Naive thymus-derived CD8-positive, alpha-beta T cell (primary cell): Measurements from ENCODE around the gene MED26. TPM values are rescaled to one million over a fixed set of nuclear protein-coding genes. Genes with fewer than 3 reads are reported as not detected.
"Not testable (repeated sequence)": the region's sequence is repeated elsewhere in the genome, so short reads cannot be mapped to it uniquely, and the experiment has no call there.

ENCODE experiments used
- ATAC-seq, 2 donors: fragments of 150-1000 bp; cut with Tn5 transposase in 1 of 2; sonication (Bioruptor Pico), chemical (Tn5 transposase) in 1 of 2; 1 replicate in 1 of 2; 2 replicates in 1 of 2; pipeline ENCODE4 v1.10.0; 2021; ENCODE audit warnings: mild to moderate bottlenecking in 2 of 2, moderate library complexity in 2 of 2
- POLR2A ChIA-PET: fragments of 350-600 bp; sonication (Branson Sonifier 250); formaldehyde crosslinking; loops from one replicate; lab custom pipeline; 2021; ENCODE audit warnings: antibody characterized with exemption; lab: Charles Lee
- DNase-seq, 10 donors: peaks; one replicate each; pipeline versions ENCODE4 v3.0.0 to v3.0.0-alpha.2; 2020 to 2022
- H3K27ac Mint-ChIP-seq, 10 donors: one replicate each; pipeline ENCODE4 v1.8.0; 2020 to 2022; ENCODE audit warnings: mild to moderate bottlenecking in 10 of 10, mixed read lengths in 10 of 10, moderate library complexity in 4 of 10, inconsistent platforms in 1 of 10
- H3K27me3 Mint-ChIP-seq, 5 donors: one replicate each; pipeline ENCODE4 v1.8.0; 2021 to 2022; ENCODE audit warnings: mixed read lengths in 5 of 5
- H3K36me3 Mint-ChIP-seq, 3 donors: one replicate each; pipeline ENCODE4 v1.8.0; 2020 to 2022; ENCODE audit warnings: mixed read lengths in 3 of 3, mild to moderate bottlenecking in 2 of 3, inconsistent platforms in 1 of 3
- H3K4me1 Mint-ChIP-seq, 4 donors: one replicate each; pipeline ENCODE4 v1.8.0; 2021 to 2022; ENCODE audit warnings: mixed read lengths in 4 of 4
- H3K4me3 Mint-ChIP-seq, 10 donors: one replicate each; pipeline ENCODE4 v1.8.0; 2020 to 2022; ENCODE audit warnings: mild to moderate bottlenecking in 10 of 10, mixed read lengths in 10 of 10, moderate library complexity in 6 of 10, inconsistent platforms in 1 of 10
- H3K9me3 Mint-ChIP-seq, 9 donors: one replicate each; pipeline ENCODE4 v1.8.0; 2020 to 2022; ENCODE audit warnings: mixed read lengths in 9 of 9, mild to moderate bottlenecking in 3 of 9, inconsistent platforms in 1 of 9, moderate library complexity in 1 of 9
- polyA plus RNA-seq, 3 donors: library from polyadenylated mRNA; unstranded; fragments of 300-500 nt; fragmentation: Illumina TruSeq; gene quantifications; one replicate each; pipeline ENCODE4 v1.2.3, GENCODE V29; 2021
- total RNA-seq, 8 experiments: library from RNA in 2 of 8; stranded (reverse) in 2 of 8; gene quantifications; one replicate each; pipeline ENCODE4 v1.2.3 and lab custom pipeline; 2021 to 2026

Gene MED26
- total and polyA plus RNA-seq, 5 experiments from 2014 or later = 2.7 to 18.5 (median 3.9) TPM

DNA sequence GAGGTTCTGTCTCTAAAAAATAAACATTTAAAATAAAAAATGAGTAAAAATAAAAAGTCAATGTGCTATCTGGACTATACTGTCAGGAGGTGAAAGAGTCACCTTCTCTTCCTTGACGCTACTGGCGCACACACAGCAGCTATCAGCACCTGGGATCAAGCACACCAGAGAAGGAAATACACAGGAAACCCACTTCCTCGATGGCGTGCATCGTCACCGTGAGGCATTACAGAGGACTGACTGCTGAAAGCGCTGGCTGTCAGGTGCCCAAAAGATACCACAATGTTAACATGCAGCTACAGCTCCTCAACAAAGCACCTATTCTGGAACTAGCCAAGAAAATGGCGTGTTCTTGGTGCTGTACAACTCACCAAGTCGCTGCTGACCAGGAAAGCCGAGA, 61.8 kb downstream of the MED26 start:
- peak overlapping the region; percentile 95 to 100 (median 99) for H3K27ac Mint-ChIP-seq
- peaks cover 4 to 55% (median 26%) of the 10 kb centered on the region in 3 donors for H3K36me3 Mint-ChIP-seq
- peak overlapping the region; percentile 59 to 93 (median 86) for H3K4me3 Mint-ChIP-seq
- peaks cover 6 to 49% (median 27%) of the 10 kb centered on the region in 4 donors for H3K4me1 Mint-ChIP-seq
- ATAC-seq = peak; percentile 99
- DNase-seq = peak; percentile 58 to 94 (median 86)
- no peaks in the 10 kb centered on the region for H3K9me3 Mint-ChIP-seq
- H3K27me3 Mint-ChIP-seq = no peaks in the 10 kb centered on the region
- POLR2A ChIA-PET = interaction anchor here (1.1 to 2.2 kb wide), 8 partner anchors 12 to 94 kb away, joined by 4 to 17 read pairs (median 5); partner anchors contain the start of genes MED26 and SMIM7

DNA sequence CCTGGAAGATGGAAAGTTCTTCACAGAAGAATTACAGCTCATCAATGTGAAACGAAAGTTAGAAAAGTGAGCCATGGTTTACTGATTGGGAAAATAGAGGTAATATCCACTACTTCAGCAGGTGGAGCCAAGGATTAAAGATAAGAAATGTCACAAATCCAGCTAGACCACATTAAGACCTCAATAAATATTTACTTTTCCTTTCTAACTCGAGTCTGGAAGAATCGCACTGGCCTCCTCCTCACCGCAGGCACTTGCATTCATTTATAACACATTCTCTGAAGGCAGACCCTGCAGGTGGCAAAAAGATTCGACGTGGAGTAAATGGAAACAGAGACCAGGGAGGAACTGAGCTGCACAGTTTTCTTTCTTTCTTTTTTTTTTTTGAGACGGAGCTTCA, 63.2 kb downstream of the MED26 start:
- POLR2A ChIA-PET = interaction anchor here (1.0 to 1.1 kb wide), 2 partner anchors 16 to 22 kb away, joined by 3 read pairs; no protein-coding TSS in a partner anchor
- no peaks in the 10 kb centered on the region for H3K27me3 Mint-ChIP-seq
- peaks cover 4 to 59% (median 30%) of the 10 kb centered on the region in 3 donors for H3K36me3 Mint-ChIP-seq
- peak overlapping the region in 6 of 10 donors; percentile 16 to 45 (median 23) for H3K4me3 Mint-ChIP-seq
- DNase-seq (no peak), ATAC-seq (no peak)
- H3K4me1 Mint-ChIP-seq = peaks cover 6 to 37% (median 20%) of the 10 kb centered on the region in 4 donors
- peak overlapping the region in 7 of 10 donors; percentile 11 to 100 (median 85) for H3K27ac Mint-ChIP-seq
- H3K9me3 Mint-ChIP-seq = no peaks in the 10 kb centered on the region

DNA sequence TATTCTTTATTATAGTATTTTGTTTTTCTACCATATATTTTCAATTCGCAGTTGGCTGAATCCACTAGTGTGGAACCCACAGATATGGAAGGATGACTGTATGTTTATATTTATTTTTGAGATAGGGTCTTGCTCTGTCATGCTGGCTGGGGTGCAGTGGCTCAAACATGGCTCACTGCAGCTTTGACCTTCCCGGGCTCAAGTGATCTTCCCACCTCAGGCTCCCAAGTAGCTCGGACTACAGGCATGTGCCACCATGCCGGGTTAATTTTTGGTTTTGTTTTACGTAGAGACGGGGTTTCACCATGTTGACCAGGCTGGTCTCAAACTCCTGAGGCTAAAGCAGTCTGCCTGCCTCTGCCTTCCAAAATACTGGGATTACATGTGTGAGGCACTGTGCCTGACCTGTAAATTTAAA, 65.4 kb downstream of the MED26 start:
- no peak overlapping the region for H3K4me3 Mint-ChIP-seq
- H3K9me3 Mint-ChIP-seq = no peaks in the 10 kb centered on the region
- POLR2A ChIA-PET = no interaction called here
- peaks cover 4 to 63% (median 30%) of the 10 kb centered on the region in 3 donors for H3K36me3 Mint-ChIP-seq
- DNase-seq (no peak), ATAC-seq (no peak)
- H3K27ac Mint-ChIP-seq = peak overlapping the region in 1 of 10 donors; percentile 66
- peaks cover 6 to 26% (median 17%) of the 10 kb centered on the region in 4 donors for H3K4me1 Mint-ChIP-seq
- H3K27me3 Mint-ChIP-seq = no peaks in the 10 kb centered on the region

DNA sequence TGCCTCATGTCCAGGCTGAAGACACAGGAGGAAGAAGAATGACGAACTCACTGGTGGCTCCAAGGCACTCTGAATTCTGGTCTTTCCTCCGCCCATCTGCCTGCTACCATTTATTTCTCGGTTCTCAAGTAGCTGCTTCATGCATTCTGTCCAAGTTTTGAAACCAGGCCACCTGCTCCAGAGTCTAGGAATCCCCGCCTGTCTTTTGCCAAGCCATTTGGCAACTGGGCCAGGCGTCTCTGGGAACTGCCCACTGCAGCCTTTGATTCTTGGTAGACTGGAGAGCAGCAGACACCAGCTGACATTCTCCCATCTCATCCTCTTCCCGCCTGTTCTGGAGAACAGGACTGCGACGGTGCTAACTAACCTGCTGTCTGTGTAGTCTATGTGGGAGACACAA, 66.6 kb downstream of the MED26 start:
- H3K4me1 Mint-ChIP-seq = peaks cover 3 to 19% (median 9%) of the 10 kb centered on the region in 4 donors
- no peaks in the 10 kb centered on the region for H3K9me3 Mint-ChIP-seq
- ATAC-seq (no peak), DNase-seq (no peak)
- peaks cover 3 to 66% (median 27%) of the 10 kb centered on the region in 3 donors for H3K36me3 Mint-ChIP-seq
- H3K4me3 Mint-ChIP-seq = peak overlapping the region in 1 of 10 donors; percentile 4
- H3K27me3 Mint-ChIP-seq = no peaks in the 10 kb centered on the region
- peak overlapping the region in 4 of 10 donors; percentile 15 to 75 (median 34) for H3K27ac Mint-ChIP-seq
- POLR2A ChIA-PET = no interaction called here

DNA sequence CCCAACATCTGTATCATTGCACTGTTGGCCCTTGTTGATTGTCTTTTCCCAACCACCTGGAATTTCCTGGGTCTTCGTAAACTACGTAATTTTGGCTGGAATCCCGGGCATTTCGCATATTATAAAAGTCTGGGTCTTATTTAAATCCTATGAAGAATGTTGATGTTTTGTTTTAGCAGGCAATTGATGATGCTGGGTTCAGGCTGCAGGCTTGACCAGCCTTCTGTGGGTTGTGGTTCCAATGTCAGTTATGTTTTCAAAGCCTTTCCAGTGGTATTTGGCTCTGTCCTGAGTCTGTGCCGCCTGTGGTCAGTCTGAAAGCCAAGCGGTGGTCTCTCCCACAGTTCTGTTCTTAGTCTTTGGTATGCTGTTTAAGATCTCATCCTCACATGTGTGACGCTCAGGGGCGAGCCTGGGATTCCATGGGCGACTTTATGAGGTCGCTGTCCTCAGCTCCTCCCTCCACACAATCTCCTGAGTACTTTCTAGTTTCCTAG, 68.2 kb downstream of the MED26 start:
- H3K36me3 Mint-ChIP-seq = peaks cover 0 to 63% (median 23%) of the 10 kb centered on the region in 3 donors
- no peaks in the 10 kb centered on the region for H3K9me3 Mint-ChIP-seq
- peaks cover 0 to 6% (median 2%) of the 10 kb centered on the region in 4 donors for H3K4me1 Mint-ChIP-seq
- H3K27me3 Mint-ChIP-seq = no peaks in the 10 kb centered on the region
- ATAC-seq (no peak), DNase-seq (no peak)
- H3K4me3 Mint-ChIP-seq = no peak overlapping the region
- POLR2A ChIA-PET = no interaction called here
- H3K27ac Mint-ChIP-seq = peak overlapping the region in 3 of 10 donors; percentile 34 to 82 (median 50)

DNA sequence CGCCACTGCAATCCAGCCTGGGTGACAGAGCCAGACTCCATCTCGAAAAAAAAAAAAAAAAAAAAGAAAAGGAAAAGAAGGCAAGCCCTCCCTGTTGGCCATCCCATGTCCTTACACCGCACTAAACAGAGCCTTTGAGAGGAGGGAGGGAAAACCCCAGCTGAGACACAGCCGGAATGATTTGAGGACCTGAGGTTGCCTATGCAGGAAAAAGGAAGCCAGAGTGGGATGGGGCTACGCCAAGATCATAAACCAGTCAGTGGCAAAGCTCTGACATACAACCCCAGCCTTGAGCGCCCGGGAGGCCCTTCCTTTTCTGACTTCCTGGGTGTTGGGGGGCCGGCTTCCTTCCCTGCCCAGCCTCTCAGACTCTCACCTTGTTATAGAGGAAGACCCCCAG, 73.2 kb downstream of the MED26 start:
- peaks cover 0 to 4% (median under 1%) of the 10 kb centered on the region in 4 donors for H3K4me1 Mint-ChIP-seq
- H3K36me3 Mint-ChIP-seq = peaks cover 1 to 59% (median 6%) of the 10 kb centered on the region in 3 donors
- ATAC-seq (no peak), DNase-seq (no peak)
- no peaks in the 10 kb centered on the region for H3K9me3 Mint-ChIP-seq
- no peaks in the 10 kb centered on the region for H3K27me3 Mint-ChIP-seq
- no peak overlapping the region for H3K4me3 Mint-ChIP-seq
- peak overlapping the region in 4 of 10 donors; percentile 24 to 71 (median 59) for H3K27ac Mint-ChIP-seq
- POLR2A ChIA-PET = interaction anchor here (1.2 kb wide), 1 partner anchor 11 kb away, joined by 5 read pairs; no protein-coding TSS in a partner anchor

DNA sequence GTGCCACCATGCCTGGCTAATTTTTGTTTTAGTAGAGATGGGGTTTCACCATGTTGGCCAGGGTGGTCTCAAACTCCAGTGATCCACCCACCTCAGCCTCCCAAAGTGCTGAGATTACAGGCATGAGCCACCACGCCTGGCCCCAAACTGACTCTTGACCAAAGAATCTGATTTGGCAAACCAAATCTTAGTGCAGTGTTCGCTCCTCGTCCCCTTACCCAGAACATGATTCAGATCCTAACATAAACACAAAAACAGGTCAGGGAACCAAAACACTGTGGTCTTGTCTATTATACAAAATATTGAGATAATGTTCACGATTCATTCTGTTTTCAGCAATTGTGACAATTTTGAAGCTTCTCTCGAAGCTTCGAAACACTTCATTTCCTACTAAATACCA, 76.1 kb downstream of the MED26 start:
- DNase-seq, H3K4me3 Mint-ChIP-seq, POLR2A ChIA-PET, H3K27me3 Mint-ChIP-seq, H3K9me3 Mint-ChIP-seq, ATAC-seq, H3K4me1 Mint-ChIP-seq: not testable (repeated sequence)
- Mint-ChIP-seq H3K27ac (peak overlapping the region in 1 of 10 donors; percentile 51), H3K36me3 (peaks cover 1 to 51% (median 6%) of the 10 kb centered on the region in 3 donors)

DNA sequence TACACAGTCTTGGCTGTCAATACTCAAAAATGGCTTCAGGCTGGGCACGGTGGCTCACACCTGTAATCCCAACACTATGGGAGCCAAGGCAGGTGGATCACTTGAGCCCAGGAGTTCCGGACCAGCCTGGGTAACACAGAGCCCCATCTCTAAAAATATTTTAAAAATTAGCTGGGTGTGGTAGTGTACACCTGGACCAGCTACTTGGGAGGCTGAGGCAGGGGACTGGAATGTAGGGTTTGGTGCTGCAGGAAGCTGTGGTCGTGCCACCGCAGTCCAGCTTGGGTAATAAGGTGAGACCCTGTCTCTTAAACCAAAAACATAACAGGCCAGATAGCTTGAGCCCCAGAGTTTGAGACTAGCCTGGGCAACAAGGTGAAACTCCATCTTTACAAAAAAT, 79.0 kb downstream of the MED26 start:
- H3K4me3 Mint-ChIP-seq = no peak overlapping the region
- POLR2A ChIA-PET = interaction anchor here (1.1 kb wide), 1 partner anchor 16 kb away, joined by 3 read pairs; no protein-coding TSS in a partner anchor
- peaks cover 0 to 35% (median 6%) of the 10 kb centered on the region in 3 donors for H3K36me3 Mint-ChIP-seq
- no peaks in the 10 kb centered on the region for H3K9me3 Mint-ChIP-seq
- ATAC-seq = no peak
- H3K4me1 Mint-ChIP-seq = peaks cover 4 to 19% (median 11%) of the 10 kb centered on the region in 4 donors
- DNase-seq = no peak
- peak overlapping the region in 1 of 10 donors; percentile 34 for H3K27ac Mint-ChIP-seq
- no peaks in the 10 kb centered on the region for H3K27me3 Mint-ChIP-seq

DNA sequence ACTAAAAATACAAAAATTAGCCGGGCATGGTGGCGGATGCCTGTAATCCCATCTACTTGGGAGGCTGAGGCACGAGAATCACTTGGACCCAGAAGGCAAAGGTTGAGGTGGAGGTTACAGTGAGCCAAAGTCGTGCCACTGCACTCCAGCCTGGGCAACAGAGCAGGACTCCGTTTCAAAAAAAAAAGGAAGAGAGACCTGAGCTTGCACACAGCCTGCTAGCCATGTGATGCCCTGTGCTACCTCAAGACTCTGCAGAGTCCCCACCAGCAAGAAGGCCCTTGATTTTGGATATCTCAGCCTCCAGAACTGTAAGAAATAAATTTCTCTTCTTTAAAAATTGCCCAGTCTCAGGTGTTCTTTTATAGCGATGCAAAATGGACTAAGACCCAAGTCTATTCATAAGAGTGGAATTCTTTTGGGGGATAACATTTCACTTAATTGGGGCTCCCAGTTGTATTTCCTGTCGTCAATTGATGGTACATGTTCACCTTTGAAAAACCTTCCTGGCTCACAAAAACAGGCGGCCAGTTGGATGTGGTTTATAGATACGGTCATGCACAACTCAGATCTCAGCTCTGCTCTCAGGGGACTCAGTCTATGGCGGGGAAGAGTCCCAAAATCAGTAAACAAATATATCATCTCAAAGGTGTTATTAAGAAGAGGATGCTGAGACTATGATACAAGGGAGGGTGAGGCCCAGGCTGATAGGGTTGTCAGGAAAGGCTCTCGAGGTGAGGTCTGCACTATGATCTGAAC, 83.4 kb downstream of the MED26 start:
- no peaks in the 10 kb centered on the region for H3K9me3 Mint-ChIP-seq
- DNase-seq (no peak), ATAC-seq (no peak)
- H3K4me1 Mint-ChIP-seq = peaks cover 19 to 48% (median 39%) of the 10 kb centered on the region in 4 donors
- H3K36me3 Mint-ChIP-seq = peaks cover 0 to 10% (median 0%) of the 10 kb centered on the region in 3 donors
- no peaks in the 10 kb centered on the region for H3K27me3 Mint-ChIP-seq
- POLR2A ChIA-PET = no interaction called here
- peak overlapping the region in 8 of 10 donors; percentile 2 to 71 (median 43) for H3K4me3 Mint-ChIP-seq
- peak overlapping the region in 7 of 10 donors; percentile 6 to 87 (median 61) for H3K27ac Mint-ChIP-seq

DNA sequence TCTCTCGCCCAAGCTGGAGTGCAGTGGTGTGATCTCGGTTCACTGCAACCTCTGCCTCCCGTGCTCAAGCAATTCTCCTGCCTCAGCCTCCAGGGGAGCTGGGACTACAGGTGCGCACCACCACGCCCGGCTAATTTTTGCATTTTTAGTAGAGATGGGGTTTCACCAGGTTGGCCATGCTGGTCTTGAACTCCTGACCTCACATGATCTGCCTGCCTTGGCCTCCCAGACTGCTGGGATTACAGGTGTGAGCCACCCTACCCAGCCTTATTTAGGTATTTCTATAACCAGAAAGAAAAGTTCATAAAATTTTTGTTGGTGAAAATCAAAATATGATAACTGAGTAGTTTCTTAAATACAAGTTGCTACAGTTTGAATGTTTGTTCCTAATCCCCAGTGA, 84.3 kb downstream of the MED26 start:
- H3K36me3 Mint-ChIP-seq = peaks cover 0 to 12% (median 0%) of the 10 kb centered on the region in 3 donors
- peak overlapping the region; percentile 52 to 96 (median 90) for H3K27ac Mint-ChIP-seq
- H3K27me3 Mint-ChIP-seq, DNase-seq, H3K9me3 Mint-ChIP-seq, ATAC-seq: not testable (repeated sequence)
- peak overlapping the region; percentile 51 to 97 (median 90) for H3K4me3 Mint-ChIP-seq
- POLR2A ChIA-PET = interaction anchor here (1.2 to 2.8 kb wide), 5 partner anchors 22 to 117 kb away, joined by 4 to 22 read pairs (median 7); partner anchors contain the start of genes MED26, SMIM7 and TMEM38A
- peaks cover 23 to 56% (median 47%) of the 10 kb centered on the region in 4 donors for H3K4me1 Mint-ChIP-seq

DNA sequence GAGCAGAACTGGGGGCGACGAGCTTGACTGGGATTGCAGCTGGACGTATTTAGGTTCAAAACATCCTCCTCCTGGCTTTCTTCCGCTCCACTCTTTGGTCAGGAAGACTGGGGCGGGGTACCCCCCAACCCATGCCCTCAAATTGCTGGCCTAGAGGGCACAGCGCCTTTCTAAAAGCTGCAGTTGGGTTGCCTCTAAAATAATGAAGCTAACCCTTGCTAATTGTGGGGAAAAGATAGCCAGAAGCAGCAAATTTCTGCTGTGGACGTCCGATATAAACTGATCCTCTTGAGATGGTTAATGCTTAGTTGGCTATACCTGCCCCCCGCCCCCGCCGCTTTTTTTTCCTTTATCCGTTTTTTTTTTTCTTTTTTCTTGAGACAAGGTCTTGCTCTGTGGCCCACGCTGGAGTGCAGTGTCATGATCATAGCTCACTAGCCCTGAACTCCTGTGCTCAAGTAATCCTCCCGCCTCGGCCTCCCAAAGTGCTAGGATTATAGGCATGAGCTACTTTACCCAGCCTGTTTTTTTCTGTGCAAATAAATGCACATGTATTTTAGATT, 85.0 kb downstream of the MED26 start:
- no peaks in the 10 kb centered on the region for H3K27me3 Mint-ChIP-seq
- H3K27ac Mint-ChIP-seq = peak overlapping the region; percentile 81 to 97 (median 90)
- DNase-seq (no peak), ATAC-seq (no peak)
- H3K4me1 Mint-ChIP-seq = peaks cover 29 to 64% (median 54%) of the 10 kb centered on the region in 4 donors
- H3K9me3 Mint-ChIP-seq = no peaks in the 10 kb centered on the region
- peak overlapping the region; percentile 83 to 97 (median 90) for H3K4me3 Mint-ChIP-seq
- POLR2A ChIA-PET = interaction anchor here (0.6 to 2.8 kb wide), 8 partner anchors 21 to 117 kb away, joined by 3 to 22 read pairs (median 6); partner anchors contain the start of genes C19orf44, CALR3, MED26 and SLC35E1
- peaks cover 0 to 20% (median 0%) of the 10 kb centered on the region in 3 donors for H3K36me3 Mint-ChIP-seq
